H9 (cell line): ENCODE data around the gene SLC1A5. TPM values are rescaled to one million over a fixed set of nuclear protein-coding genes. Genes with fewer than 3 reads are reported as not detected.

Experiments used
- DNase-seq: peaks from one replicate; pipeline ENCODE4 v3.0.0-alpha.2; 2017
- H2AFZ ChIP-seq: one replicate; pipeline ENCODE4 v1.6.1; 2013; ENCODE audit warnings: mild to moderate bottlenecking, low read length, control low read depth, moderate library complexity
- H2AK5ac ChIP-seq: 2 replicates; pipeline ENCODE4 v1.6.1; 2013; ENCODE audit warnings: low read length, control low read depth, mixed read lengths; ENCODE audit not compliant: insufficient read length
- H2BK120ac ChIP-seq: one replicate; pipeline ENCODE4 v1.6.1; 2013; ENCODE audit warnings: low read depth, mild to moderate bottlenecking, low read length, control low read depth, inconsistent platforms; ENCODE audit not compliant: poor library complexity, severe bottlenecking
- H2BK12ac ChIP-seq: 2 replicates; pipeline ENCODE4 v1.6.1; 2013; ENCODE audit warnings: low read length, control low read depth, mixed read lengths, low read depth; ENCODE audit not compliant: insufficient read length
- H2BK15ac ChIP-seq: 2 replicates; pipeline ENCODE4 v1.6.1; 2013; ENCODE audit warnings: low read depth, low read length, control low read depth
- H2BK20ac ChIP-seq: one replicate; pipeline ENCODE4 v1.6.1; 2013; ENCODE audit warnings: low read depth, mild to moderate bottlenecking, low read length, control low read depth, inconsistent platforms; ENCODE audit not compliant: poor library complexity, severe bottlenecking
- H2BK5ac ChIP-seq: 2 replicates; pipeline ENCODE4 v1.6.1; 2013; ENCODE audit warnings: low read length, control low read depth, mixed read lengths; ENCODE audit not compliant: insufficient read length
- H3K14ac ChIP-seq: 2 replicates; pipeline ENCODE4 v1.6.1; 2013; ENCODE audit warnings: low read length, control low read depth; ENCODE audit not compliant: insufficient read depth
- H3K18ac ChIP-seq: 2 replicates; pipeline ENCODE4 v1.6.1; 2013; ENCODE audit warnings: low read depth, mild to moderate bottlenecking, mixed read lengths, low read length, control low read depth; ENCODE audit not compliant: insufficient read length
- H3K23ac ChIP-seq: 2 replicates; pipeline ENCODE4 v1.6.1; 2013; ENCODE audit warnings: low read length, control low read depth, mixed read lengths, low read depth; ENCODE audit not compliant: insufficient read length
- H3K23me2 ChIP-seq: 2 replicates; pipeline ENCODE4 v1.6.1; 2013; ENCODE audit warnings: low read depth, mild to moderate bottlenecking, mixed read lengths, low read length, control low read depth; ENCODE audit not compliant: insufficient read length, poor library complexity, severe bottlenecking
- H3K27ac ChIP-seq: 2 replicates; pipeline ENCODE4 v1.5.1; 2013; ENCODE audit warnings: low read length, control low read depth, mixed read lengths, low read depth; ENCODE audit not compliant: insufficient read length
- H3K27me3 ChIP-seq: 2 replicates; pipeline ENCODE4 v1.6.1; 2013; ENCODE audit warnings: low read length, control low read depth, inconsistent platforms; ENCODE audit not compliant: insufficient read depth
- H3K4ac ChIP-seq: 2 replicates; pipeline ENCODE4 v1.6.1; 2013; ENCODE audit warnings: low read depth, mild to moderate bottlenecking, control low read depth, inconsistent platforms, low read length, moderate library complexity
- H3K4me1 ChIP-seq: 2 replicates; pipeline ENCODE4 v1.6.1; 2013; ENCODE audit warnings: low read length, control low read depth, inconsistent platforms; ENCODE audit not compliant: insufficient read depth
- H3K4me2 ChIP-seq: 2 replicates; pipeline ENCODE4 v1.6.1; 2013; ENCODE audit warnings: low read length, control low read depth, mixed read lengths; ENCODE audit not compliant: insufficient read length, insufficient read depth
- H3K56ac ChIP-seq: 2 replicates; pipeline ENCODE4 v1.6.1; 2013; ENCODE audit warnings: low read depth, mild to moderate bottlenecking, mixed read lengths, low read length, control low read depth; ENCODE audit not compliant: insufficient read length
- H3K79me1 ChIP-seq: 2 replicates; pipeline ENCODE4 v1.6.1; 2013; ENCODE audit warnings: low read depth, mild to moderate bottlenecking, moderate library complexity, low read length, control low read depth, inconsistent platforms; ENCODE audit not compliant: insufficient read depth, poor library complexity, severe bottlenecking
- H3K79me2 ChIP-seq: 2 replicates; pipeline ENCODE4 v1.6.1; 2013; ENCODE audit warnings: low read length, control low read depth, inconsistent platforms; ENCODE audit not compliant: insufficient read depth
- H3K9ac ChIP-seq: 2 replicates; pipeline ENCODE4 v1.6.1; 2013; ENCODE audit warnings: low read length, control low read depth, mixed read lengths; ENCODE audit not compliant: insufficient read length; ENCODE audit errors: extremely low read depth
- H3K9me3 ChIP-seq: one replicate; pipeline ENCODE4 v1.6.1; 2013; ENCODE audit warnings: low read depth, low read length, inconsistent platforms; ENCODE audit not compliant: control insufficient read depth
- H3T11ph ChIP-seq: one replicate; pipeline ENCODE4 v1.6.1; 2013; ENCODE audit warnings: mild to moderate bottlenecking, low read length, control low read depth, inconsistent platforms
- H4K20me1 ChIP-seq: one replicate; pipeline ENCODE4 v1.6.1; 2013; ENCODE audit not compliant: control insufficient read depth, insufficient read length, insufficient read depth
- H4K5ac ChIP-seq: 2 replicates; pipeline ENCODE4 v1.6.1; 2013; ENCODE audit warnings: low read depth, mild to moderate bottlenecking, mixed read lengths, low read length, control low read depth; ENCODE audit not compliant: insufficient read length
- H4K8ac ChIP-seq: replicated peaks from 2 replicates; pipeline ENCODE4 v1.6.1; 2013; ENCODE audit warnings: low read length, control low read depth, mixed read lengths, low read depth; ENCODE audit not compliant: insufficient read length
- H4K91ac ChIP-seq: 2 replicates; pipeline ENCODE4 v1.6.1; 2013; ENCODE audit warnings: low read depth, mild to moderate bottlenecking, moderate library complexity, mixed read lengths, low read length, control low read depth; ENCODE audit not compliant: insufficient read length
- H3K27ac Mint-ChIP-seq, 3 experiments: 2 replicates in 2 of 3; 3 replicates in 1 of 3; pipeline ENCODE4 v1.8.0; 2020 to 2021; ENCODE audit warnings: mixed read lengths in 3 of 3, mild to moderate bottlenecking in 1 of 3, moderate library complexity in 1 of 3
- H3K27me3 Mint-ChIP-seq: 2 replicates; pipeline ENCODE4 v1.8.0; 2021; ENCODE audit warnings: low read depth, mild to moderate bottlenecking, moderate library complexity, mixed read lengths
- H3K36me3 Mint-ChIP-seq, 3 experiments: 2 replicates in 2 of 3; 3 replicates in 1 of 3; pipeline ENCODE4 v1.8.0; 2020 to 2021; ENCODE audit warnings: low read depth in 3 of 3, mixed read lengths in 3 of 3; ENCODE audit not compliant: insufficient read depth in 1 of 3
- H3K4me1 Mint-ChIP-seq, 2 experiments: 2 replicates each; pipeline ENCODE4 v1.8.0; 2020; ENCODE audit warnings: mixed read lengths in 2 of 2
- H3K4me3 Mint-ChIP-seq, 2 experiments: 2 replicates in 1 of 2; 3 replicates in 1 of 2; pipeline ENCODE4 v1.8.0; 2020 to 2021; ENCODE audit warnings: mild to moderate bottlenecking in 2 of 2, mixed read lengths in 2 of 2, moderate library complexity in 1 of 2
- H3K9me3 Mint-ChIP-seq, 2 experiments: 2 replicates in 1 of 2; 3 replicates in 1 of 2; pipeline ENCODE4 v1.8.0; 2020; ENCODE audit warnings: mild to moderate bottlenecking in 2 of 2, mixed read lengths in 2 of 2, moderate library complexity in 1 of 2
- CTCF ChIP-seq: fragments of 200-600 bp; sonication (generic); conservative IDR thresholded peaks from 3 replicates; pipeline ENCODE4 v1.8.0; 2021; ENCODE audit warnings: antibody characterized with exemption, mild to moderate bottlenecking
- WGBS: extraction: QIAGEN DNeasy Blood & Tissue Kit; methylation state at CpG from one replicate; pipeline ENCODE4 v1.1.7; 2013; ENCODE audit warnings: missing lambda C conversion rate, low lambda C conversion rate, mixed read lengths; ENCODE audit not compliant: insufficient read length; ENCODE audit errors: extremely low coverage; 5-methylcytosine and 5-hydroxymethylcytosine counted together
- total RNA-seq: library from RNA; stranded (reverse); gene quantifications from 2 replicates; pipeline ENCODE4 v1.2.1, GENCODE V29; 2021

The SLC1A5 gene
- total RNA-seq, 1 experiment from 2014 or later = 258 TPM

GRCh38 chr19:46784262-46785053 lies 3.9 kb downstream of the SLC1A5 start:
- H3K4me2 ChIP-seq = peak overlapping the region; percentile 96
- peak overlapping the region; percentile 27 for H4K5ac ChIP-seq
- H4K8ac ChIP-seq = no peak overlapping the region

More at GRCh38 chr19:46784262-46785053, 3.9 kb downstream of the SLC1A5 start:
- H2AK5ac ChIP-seq = no peak overlapping the region
- peak overlapping the region; percentile 53 for H3K27ac ChIP-seq
- H3K18ac ChIP-seq = peak overlapping the region; percentile 83
- peak overlapping the region; percentile 82 for H4K91ac ChIP-seq
- peaks cover 5% of the 10 kb centered on the region; the same call in 1 of the 2 replicates for H3K4me1 ChIP-seq
- peak; percentile 88 for DNase-seq
- H3K23ac ChIP-seq = no peak overlapping the region
- no peaks in the 10 kb centered on the region; the same call in 1 of the 2 replicates for H3K27me3 ChIP-seq
- no peak overlapping the region for H2BK15ac ChIP-seq
- no peak overlapping the region for H2BK120ac ChIP-seq
- H2BK20ac ChIP-seq = no peak overlapping the region
- peak overlapping the region; percentile 97 to 100 for H3K4me3 Mint-ChIP-seq
- peak overlapping the region; percentile 99 for H3K27ac Mint-ChIP-seq
- no CpG with 5 or more reads among the region's 17 CpGs for WGBS
- H3K79me2 ChIP-seq = peaks cover 43% of the 10 kb centered on the region; the same call in 1 of the 2 replicates
- H3K27me3 Mint-ChIP-seq = peaks cover 6% of the 10 kb centered on the region
- H3K9ac ChIP-seq = peak overlapping the region; percentile 72
- H3K23me2 ChIP-seq = peaks cover 23% of the 10 kb centered on the region
- H3K14ac ChIP-seq = peak overlapping the region; percentile 88
- peak overlapping the region; percentile 3 for H3T11ph ChIP-seq
- H3K56ac ChIP-seq = peak overlapping the region; percentile 11
- H3K9me3 Mint-ChIP-seq = no peaks in the 10 kb centered on the region; a peak in 1 of 5 replicates
- peaks cover 4% of the 10 kb centered on the region for H4K20me1 ChIP-seq
- peak overlapping the region; percentile 8; the same call in 1 of the 2 replicates for H3K4ac ChIP-seq
- peak; percentile 59 for TF ChIP-seq CTCF
- H3K9me3 ChIP-seq = no peaks in the 10 kb centered on the region
- peaks cover 26 to 43% of the 10 kb centered on the region in 2 experiments for H3K4me1 Mint-ChIP-seq
- peaks cover 55 to 67% (median 56%) of the 10 kb centered on the region in 3 experiments for H3K36me3 Mint-ChIP-seq
- peaks cover 12% of the 10 kb centered on the region for H3K79me1 ChIP-seq
- peak overlapping the region; percentile 73 for H2BK5ac ChIP-seq
- no peak overlapping the region for H2BK12ac ChIP-seq
- no peak overlapping the region for H2AFZ ChIP-seq
